GM12873 (cell line): ENCODE data around the gene ZNF630.

Experiments
- CTCF ChIP-seq: IDR thresholded peaks from 2 replicates; pipeline ENCODE4 v1.5.1; 2012; ENCODE audit warnings: low read depth, mild to moderate bottlenecking, moderate library complexity, low read length, control low read depth; ENCODE audit not compliant: insufficient read depth; ENCODE audit errors: missing control alignments

Gene ZNF630

GRCh38 chrX:48046846-48047245, 24.6 kb downstream of the ZNF630 start:
- no peak for TF ChIP-seq CTCF

GRCh38 chrX:48045410-48046311, 25.8 kb downstream of the ZNF630 start:
- TF ChIP-seq CTCF = no peak

GRCh38 chrX:48043056-48043455, 28.4 kb downstream of the ZNF630 start:
- TF ChIP-seq CTCF = no peak

- TF ChIP-seq CTCF = no peak
Observed at GRCh38 chrX:48035891-48036290, 35.5 kb downstream of the ZNF630 start.

GRCh38 chrX:48030237-48030636, 41.2 kb downstream of the ZNF630 start:
- TF ChIP-seq CTCF = no peak

- no peak for TF ChIP-seq CTCF
Observed at GRCh38 chrX:48028091-48028490, 43.3 kb downstream of the ZNF630 start.

- TF ChIP-seq CTCF = peak; percentile 64
Observed at GRCh38 chrX:48025561-48025960, 45.9 kb downstream of the ZNF630 start.
